ENCODE results near the gene NAV1. TPM values are rescaled to one million over a fixed set of nuclear protein-coding genes. Genes with fewer than 3 reads are reported as not detected.
"Not testable (repeated sequence)": the region's sequence is repeated elsewhere in the genome, so short reads cannot be mapped to it uniquely, and the experiment has no call there.

Gene NAV1
- polyA plus RNA-seq, 2 of the 4 experiments (the other 2 are of a cell fraction), result 3.7 to 8.4 TPM

GRCh38 chr1:201520046-201520575 is 18.8 kb upstream of the NAV1 start:
- FAIRE-seq; H3K4me2 ChIP-seq; H3K4me1 ChIP-seq; ATAC-seq; H3K9me3 ChIP-seq; POLR2A ChIA-PET; H3K27ac ChIP-seq; H3K4me3 ChIP-seq; DNase-seq (ENCODE audit: low read depth in 1 of 2, low spot score in 1 of 2): not testable (repeated sequence)
- CTCF ChIA-PET, result interaction anchor here (0.7 to 49.4 kb wide), 5 partner anchors 11 to 376 kb away, joined by 3 to 1452 read pairs (median 4); partner anchors contain the start of gene CSRP1
- 72% methylated on average over 14 of the region's 14 CpGs for WGBS (ENCODE audit: missing lambda C conversion rate)

DNA sequence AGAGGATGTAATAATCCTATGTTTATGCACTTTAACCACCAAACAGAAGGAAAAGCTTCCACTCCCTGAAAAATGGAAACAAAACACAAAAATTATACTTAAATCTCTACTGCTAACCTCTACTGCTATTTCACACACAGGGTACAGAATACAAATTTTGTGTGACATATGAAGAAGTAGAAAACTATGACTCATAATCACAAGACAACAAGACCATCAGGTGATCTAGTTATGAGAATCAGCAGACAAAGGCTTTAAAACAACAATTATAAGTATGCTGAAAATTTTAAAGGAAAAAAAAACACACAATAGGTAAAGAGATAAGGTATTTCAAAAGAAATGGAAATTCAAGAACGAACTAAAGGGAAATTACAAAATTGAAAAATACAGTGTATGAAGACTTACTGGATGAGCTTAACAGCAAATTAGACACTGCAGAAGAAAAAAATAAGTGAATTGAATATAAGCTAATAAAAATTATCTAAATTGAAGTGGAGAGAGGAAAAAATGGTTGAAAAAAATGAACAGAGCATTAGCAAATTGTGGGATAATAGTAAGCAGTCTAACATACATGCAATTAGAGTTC is 13.6 kb upstream of the NAV1 start:
- no peak overlapping the region for H3K4me3 ChIP-seq
- POLR2A ChIA-PET, result no interaction called here
- no peak for DNase-seq (ENCODE audit: low read depth in 1 of 2, low spot score in 1 of 2)
- CTCF ChIA-PET, result interaction anchor here (0.7 to 49.4 kb wide), 8 partner anchors 9 to 268 kb away, joined by 3 to 1452 read pairs (median 4); partner anchors contain the start of gene CSRP1
- no peak overlapping the region for H3K4me2 ChIP-seq
- WGBS (ENCODE audit: missing lambda C conversion rate), result 85% methylated on average over 1 of the region's 1 CpG
- 0 out of 3 replicates have a peak, but pooled peaks cover 2% of the 10 kb centered on the region for H3K9me3 ChIP-seq
- H3K27ac ChIP-seq, result no peak overlapping the region
- ATAC-seq, result no peak
- TF ChIP-seq NR3C1 (IDR thresholded peaks at IDR 0.05), result no peak
- no peak for TF ChIP-seq RAD21 (conservative IDR thresholded peaks at IDR 0.05 in 1 of 2, IDR thresholded peaks at IDR 0.05 in 1 of 2)
- TF ChIP-seq FOSL2 (IDR thresholded peaks at IDR 0.05), result no peak
- peak; percentile 67 for TF ChIP-seq FOSL2 (CRISPR knock-in tag; IDR thresholded peaks at IDR 0.05)
- TF ChIP-seq, protein P1, sequence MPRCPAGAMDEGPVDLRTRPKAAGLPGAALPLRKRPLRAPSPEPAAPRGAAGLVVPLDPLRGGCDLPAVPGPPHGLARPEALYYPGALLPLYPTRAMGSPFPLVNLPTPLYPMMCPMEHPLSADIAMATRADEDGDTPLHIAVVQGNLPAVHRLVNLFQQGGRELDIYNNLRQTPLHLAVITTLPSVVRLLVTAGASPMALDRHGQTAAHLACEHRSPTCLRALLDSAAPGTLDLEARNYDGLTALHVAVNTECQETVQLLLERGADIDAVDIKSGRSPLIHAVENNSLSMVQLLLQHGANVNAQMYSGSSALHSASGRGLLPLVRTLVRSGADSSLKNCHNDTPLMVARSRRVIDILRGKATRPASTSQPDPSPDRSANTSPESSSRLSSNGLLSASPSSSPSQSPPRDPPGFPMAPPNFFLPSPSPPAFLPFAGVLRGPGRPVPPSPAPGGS (IDR thresholded peaks at IDR 0.05), result no peak
- H3K4me1 ChIP-seq, result peaks cover 5% of the 10 kb centered on the region; the same call in 2 of the 3 replicates
- peak; percentile 65 for FAIRE-seq

DNA sequence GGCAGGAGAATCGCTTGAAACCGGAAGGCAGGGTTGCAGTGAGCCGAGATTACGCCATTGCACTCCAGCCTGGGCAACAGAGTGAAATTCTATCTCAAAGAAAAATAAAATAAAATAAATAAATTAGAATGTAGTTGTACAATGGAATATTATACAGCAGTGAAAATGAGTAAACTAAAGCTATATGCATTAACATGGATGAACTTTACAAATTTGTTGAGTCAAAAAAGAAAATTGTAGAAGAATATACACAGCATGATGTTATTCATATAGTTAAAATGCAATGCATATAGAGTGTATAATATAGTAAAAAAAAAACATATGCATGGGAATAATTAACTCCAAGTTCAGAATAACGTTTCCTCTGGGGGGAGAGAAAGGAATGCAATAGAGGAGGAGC is 11.0 kb upstream of the NAV1 start:
- TF ChIP-seq HOXA7 (CRISPR knock-in tag; IDR thresholded peaks at IDR 0.05) (no peak), NR3C1 (IDR thresholded peaks at IDR 0.05) (no peak), CEBPB (IDR thresholded peaks at IDR 0.05) (no peak), GATA3 (IDR thresholded peaks at IDR 0.05; ENCODE audit: borderline replicate concordance) (no peak), E2F6 (IDR thresholded peaks at IDR 0.05; ENCODE audit: borderline replicate concordance, low read depth) (no peak), SMC3 (IDR thresholded peaks at IDR 0.05) (no peak), EP300 (IDR thresholded peaks at IDR 0.05) (no peak), SREBF2 (IDR thresholded peaks at IDR 0.05) (no peak), RARB (CRISPR knock-in tag; IDR thresholded peaks at IDR 0.05) (no peak), HDAC2 (IDR thresholded peaks at IDR 0.05) (no peak), CTCF (IDR thresholded peaks at IDR 0.05) (no peak)
- TF ChIP-seq, protein P2, sequence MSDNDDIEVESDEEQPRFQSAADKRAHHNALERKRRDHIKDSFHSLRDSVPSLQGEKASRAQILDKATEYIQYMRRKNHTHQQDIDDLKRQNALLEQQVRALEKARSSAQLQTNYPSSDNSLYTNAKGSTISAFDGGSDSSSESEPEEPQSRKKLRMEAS (IDR thresholded peaks at IDR 0.05), result no peak
- no peak for DNase-seq (ENCODE audit: low read depth in 1 of 2, low spot score in 1 of 2)
- no peak for FAIRE-seq
- ChIA-PET CTCF (interaction anchor here (0.6 to 49.4 kb wide), 7 partner anchors 12 to 151 kb away, joined by 3 to 1452 read pairs (median 4); partner anchors contain the start of gene CSRP1), POLR2A (no interaction called here)
- H3K4me1 ChIP-seq, result peaks cover 5% of the 10 kb centered on the region; the same call in 2 of the 3 replicates
- 0 out of 3 replicates have a peak, but pooled peaks cover 2% of the 10 kb centered on the region for H3K9me3 ChIP-seq
- H3K4me3 ChIP-seq, result no peak overlapping the region
- WGBS (ENCODE audit: missing lambda C conversion rate), result 82% methylated on average over 5 of the region's 5 CpGs
- no peak overlapping the region for H3K4me2 ChIP-seq
- no peak for ATAC-seq
- H3K27ac ChIP-seq, result no peak overlapping the region
